PC-9 (cell line): ENCODE data around the gene SGSM1.

ENCODE experiments used
- CTCF ChIP-seq: fragments of 200-600 bp; sonication (generic); conservative IDR thresholded peaks from 2 replicates; pipeline ENCODE4 v1.6.1; 2017; ENCODE audit warnings: mixed run types, antibody characterized with exemption, mild to moderate bottlenecking, moderate library complexity
- EZH2 ChIP-seq: fragments of 200-600 bp; sonication (generic); IDR thresholded peaks from 2 replicates; pipeline ENCODE4 v1.8.0; 2017; ENCODE audit warnings: antibody characterized with exemption, low read depth

- no peak for TF ChIP-seq CTCF
- no peak for TF ChIP-seq EZH2
Measured at GRCh38 chr22:24883432-24883831, 77.4 kb downstream of the SGSM1 start.
